ENCODE results near the gene IGFBP5.

IGFBP5 gene

GRCh38 chr2:216713691-216714336 is 18.5 kb upstream of the IGFBP5 start:
- peak; percentile 35 for DNase-seq

GRCh38 chr2:216711348-216711747 is 16.0 kb upstream of the IGFBP5 start:
- DNase-seq, result no peak

- DNase-seq, result no peak
These were observed 15.4 kb upstream of the IGFBP5 start for GRCh38 chr2:216710551-216711301.

GRCh38 chr2:216702756-216703155 is 7.4 kb upstream of the IGFBP5 start:
- no peak for DNase-seq

- no peak for DNase-seq
These were observed 6.2 kb upstream of the IGFBP5 start for GRCh38 chr2:216701544-216701943.

GRCh38 chr2:216700781-216701180 is 5.4 kb upstream of the IGFBP5 start:
- DNase-seq, result no peak

- no peak for DNase-seq
These were observed 4.8 kb upstream of the IGFBP5 start for GRCh38 chr2:216700088-216700567.

GRCh38 chr2:216698895-216699294 is 3.5 kb upstream of the IGFBP5 start:
- DNase-seq, result peak; percentile 56

- DNase-seq, result no peak
These were observed 2.9 kb upstream of the IGFBP5 start for GRCh38 chr2:216698293-216698692.

- DNase-seq, result peak; percentile 46
These were observed 1.6 kb upstream of the IGFBP5 start for GRCh38 chr2:216696751-216697560.

GRCh38 chr2:216696321-216696720 is 972 bp upstream of the IGFBP5 start:
- no peak for DNase-seq

GRCh38 chr2:216694826-216695217 is 527 bp downstream of the IGFBP5 start:
- DNase-seq, result no peak

- peak; percentile 24 for DNase-seq
These were observed 1.1 kb downstream of the IGFBP5 start for GRCh38 chr2:216694082-216694825.

GRCh38 chr2:216693414-216694080 is 1.8 kb downstream of the IGFBP5 start:
- DNase-seq, result no peak

- DNase-seq, result peak; percentile 24
These were observed 2.5 kb downstream of the IGFBP5 start for GRCh38 chr2:216692636-216693413.

GRCh38 chr2:216690853-216691741 is 4.3 kb downstream of the IGFBP5 start:
- DNase-seq, result no peak

GRCh38 chr2:216690456-216690852 is 4.9 kb downstream of the IGFBP5 start:
- no peak for DNase-seq

GRCh38 chr2:216689397-216689796 is 6.0 kb downstream of the IGFBP5 start:
- DNase-seq, result no peak

- DNase-seq, result no peak
These were observed 6.5 kb downstream of the IGFBP5 start for GRCh38 chr2:216688731-216689340.

GRCh38 chr2:216687646-216688045 is 7.7 kb downstream of the IGFBP5 start:
- no peak for DNase-seq
